Sigmoid colon (tissue), 3 donors: ENCODE data around the gene RASL10A.
"Not testable (repeated sequence)": the region's sequence is repeated elsewhere in the genome, so short reads cannot be mapped to it uniquely, and the experiment has no call there.

ENCODE experiments used
- CTCF ChIP-seq, 4 experiments: fragments of 450-650 bp in 3 of 4; fragments of 200-600 bp in 1 of 4; IDR thresholded peaks; one replicate each; pipeline ENCODE4 v1.5.1; 2016 to 2019; ENCODE audit warnings: antibody characterized with exemption in 4 of 4, mild to moderate bottlenecking in 3 of 4, moderate library complexity in 2 of 4
- POLR2A ChIP-seq, 2 donors: fragments of 450-650 bp; IDR thresholded peaks; one replicate each; pipeline ENCODE4 v1.6.1; 2016; ENCODE audit warnings: antibody characterized with exemption in 2 of 2, mild to moderate bottlenecking in 2 of 2, moderate library complexity in 2 of 2

- not testable (repeated sequence) for TF ChIP-seq CTCF, POLR2A (IDR thresholded peaks at IDR 0.05)
Measured at GRCh38 chr22:29357193-29357890, 41.8 kb upstream of the RASL10A start.
